ENCODE results near the gene MTHFD2L.

The MTHFD2L gene

DNA sequence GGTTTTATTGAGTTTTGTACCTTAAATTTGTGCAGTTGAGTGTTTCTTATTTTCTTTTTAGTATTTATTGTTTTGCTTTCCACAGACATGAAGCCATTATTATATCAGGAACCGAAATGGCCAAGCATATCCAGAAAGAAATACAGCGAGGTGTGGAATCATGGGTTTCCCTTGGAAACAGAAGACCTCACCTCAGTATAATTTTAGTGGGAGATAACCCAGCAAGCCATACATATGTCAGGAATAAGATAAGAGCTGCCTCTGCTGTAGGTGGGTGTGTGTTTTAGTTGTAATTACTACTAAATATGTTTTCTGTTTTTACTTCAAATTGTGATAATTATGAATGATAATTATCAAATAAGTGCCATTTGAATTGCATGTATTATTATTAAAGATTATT is 16.5 kb downstream of the MTHFD2L start:
- Mint-ChIP-seq H3K4me3 (no peak overlapping the region), H3K27ac (no peak overlapping the region), H3K36me3 (ENCODE audit: low read depth) (peaks cover 5% of the 10 kb centered on the region), H3K9me3 (no peaks in the 10 kb centered on the region), H3K27me3 (ENCODE audit: low read depth, poor library complexity) (no peaks in the 10 kb centered on the region), H3K4me1 (no peaks in the 10 kb centered on the region)
- TF ChIP-seq CTCF (IDR thresholded peaks at IDR 0.05), result no peak
- no peak for DNase-seq

DNA sequence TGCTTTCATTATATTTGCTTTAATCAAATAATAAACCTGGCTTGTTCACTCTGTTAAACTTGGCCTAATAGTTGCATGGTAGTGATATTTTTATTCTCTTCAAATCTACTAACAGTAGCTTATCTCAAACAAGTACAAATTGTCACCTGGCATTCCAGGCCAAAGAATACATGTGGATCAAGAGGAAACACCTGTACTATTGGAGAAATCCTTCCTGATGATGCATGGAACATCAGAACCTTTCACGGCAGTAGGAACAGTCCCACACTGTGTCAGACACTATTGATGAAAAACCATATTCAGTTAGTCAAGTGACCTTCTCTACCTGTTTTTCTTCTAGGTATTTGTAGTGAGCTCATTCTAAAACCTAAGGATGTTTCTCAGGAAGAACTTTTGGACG is 17.0 kb downstream of the MTHFD2L start:
- H3K27me3 Mint-ChIP-seq (ENCODE audit: low read depth, poor library complexity), result no peaks in the 10 kb centered on the region
- TF ChIP-seq CTCF (IDR thresholded peaks at IDR 0.05), result no peak
- no peak overlapping the region for H3K27ac Mint-ChIP-seq
- no peaks in the 10 kb centered on the region for H3K4me1 Mint-ChIP-seq
- H3K36me3 Mint-ChIP-seq (ENCODE audit: low read depth), result peaks cover 5% of the 10 kb centered on the region
- no peak overlapping the region for H3K4me3 Mint-ChIP-seq
- no peaks in the 10 kb centered on the region for H3K9me3 Mint-ChIP-seq
- no peak for DNase-seq

- peaks cover under 1% of the 10 kb centered on the region for H3K36me3 Mint-ChIP-seq (ENCODE audit: low read depth)
- no peak for DNase-seq
- no peaks in the 10 kb centered on the region for H3K9me3 Mint-ChIP-seq
- no peak overlapping the region for H3K4me3 Mint-ChIP-seq
- no peak for TF ChIP-seq CTCF (IDR thresholded peaks at IDR 0.05)
- no peaks in the 10 kb centered on the region for H3K4me1 Mint-ChIP-seq
- no peak overlapping the region for H3K27ac Mint-ChIP-seq
- no peaks in the 10 kb centered on the region for H3K27me3 Mint-ChIP-seq (ENCODE audit: low read depth, poor library complexity)
Observed at GRCh38 chr4:74175379-74175778, 17.5 kb downstream of the MTHFD2L start.

DNA sequence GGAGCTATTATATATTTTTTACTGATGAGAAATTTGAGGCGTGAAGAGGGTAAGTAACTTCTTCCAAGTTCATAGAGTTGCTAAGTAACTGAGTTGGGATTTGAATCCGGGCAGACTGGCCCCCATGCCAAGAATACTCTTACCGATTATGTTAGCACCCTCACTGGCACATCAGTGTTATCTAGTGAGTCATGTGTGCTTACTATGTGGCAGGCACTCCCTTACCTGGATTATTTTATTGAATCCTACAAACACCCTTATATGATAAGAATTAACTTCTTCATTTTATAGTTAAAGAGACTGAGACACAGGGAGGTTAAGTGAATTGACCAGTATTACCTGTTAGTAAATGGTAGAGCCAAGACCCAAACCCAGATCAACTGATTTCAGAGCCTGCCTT is 20.9 kb downstream of the MTHFD2L start:
- Mint-ChIP-seq H3K4me3 (no peak overlapping the region), H3K36me3 (ENCODE audit: low read depth) (peaks cover 10% of the 10 kb centered on the region), H3K4me1 (no peaks in the 10 kb centered on the region), H3K27me3 (ENCODE audit: low read depth, poor library complexity) (no peaks in the 10 kb centered on the region), H3K9me3 (no peaks in the 10 kb centered on the region), H3K27ac (no peak overlapping the region)
- TF ChIP-seq CTCF (IDR thresholded peaks at IDR 0.05), result no peak
- no peak for DNase-seq

DNA sequence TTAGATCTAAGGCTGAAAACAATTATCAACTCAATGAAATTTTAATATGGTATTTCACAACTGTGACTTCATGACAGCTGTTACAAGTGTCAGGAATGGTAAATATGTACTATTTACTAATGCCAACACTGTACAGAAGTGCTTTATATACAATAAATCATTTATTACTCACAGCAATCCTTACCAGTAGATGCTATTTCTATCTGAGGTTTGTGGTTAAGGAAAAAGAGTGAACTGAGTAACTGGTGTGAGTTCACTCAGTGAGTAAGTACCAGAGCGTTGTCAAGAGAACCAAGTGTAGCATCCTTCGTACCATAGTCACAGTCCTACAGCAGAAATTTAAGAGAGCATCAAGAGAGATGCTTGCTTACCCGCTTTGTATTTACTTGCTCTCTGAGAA is 23.3 kb downstream of the MTHFD2L start:
- H3K27ac Mint-ChIP-seq, result no peak overlapping the region
- TF ChIP-seq CTCF (IDR thresholded peaks at IDR 0.05), result no peak
- no peaks in the 10 kb centered on the region for H3K4me1 Mint-ChIP-seq
- no peaks in the 10 kb centered on the region for H3K9me3 Mint-ChIP-seq
- no peak overlapping the region for H3K4me3 Mint-ChIP-seq
- peaks cover 14% of the 10 kb centered on the region for H3K36me3 Mint-ChIP-seq (ENCODE audit: low read depth)
- H3K27me3 Mint-ChIP-seq (ENCODE audit: low read depth, poor library complexity), result no peaks in the 10 kb centered on the region
- no peak for DNase-seq

DNA sequence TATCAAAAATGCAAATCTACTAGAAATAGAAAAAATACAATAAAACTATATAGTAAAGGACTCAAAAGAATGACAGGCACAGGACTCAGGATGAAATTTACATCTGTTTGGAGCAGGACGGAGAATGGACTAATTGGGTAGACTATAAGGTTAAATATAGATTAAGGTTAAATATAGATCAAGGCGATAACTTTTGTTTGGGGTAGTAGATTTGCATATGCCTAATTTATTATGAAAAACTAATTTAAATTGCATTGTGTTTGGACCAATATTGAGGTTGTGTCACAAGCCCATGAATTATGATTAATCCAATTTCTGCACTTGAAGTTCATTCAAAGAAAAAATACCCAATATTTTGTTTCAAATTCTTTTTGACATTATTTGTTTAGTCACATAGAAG is 31.0 kb downstream of the MTHFD2L start:
- TF ChIP-seq CTCF (IDR thresholded peaks at IDR 0.05), result no peak
- DNase-seq, result no peak
- Mint-ChIP-seq H3K9me3 (no peaks in the 10 kb centered on the region), H3K27me3 (ENCODE audit: low read depth, poor library complexity) (no peaks in the 10 kb centered on the region), H3K36me3 (ENCODE audit: low read depth) (peaks cover 3% of the 10 kb centered on the region), H3K4me3 (no peak overlapping the region), H3K27ac (no peak overlapping the region), H3K4me1 (no peaks in the 10 kb centered on the region)
